ENCODE measurements around the gene FOXP1.

Gene FOXP1

GRCh38 chr3:71132995-71133730, 450.4 kb downstream of the FOXP1 start:
- DNase-seq = no peak

- DNase-seq = no peak
These were observed 451.9 kb downstream of the FOXP1 start for GRCh38 chr3:71131375-71132314.

DNA sequence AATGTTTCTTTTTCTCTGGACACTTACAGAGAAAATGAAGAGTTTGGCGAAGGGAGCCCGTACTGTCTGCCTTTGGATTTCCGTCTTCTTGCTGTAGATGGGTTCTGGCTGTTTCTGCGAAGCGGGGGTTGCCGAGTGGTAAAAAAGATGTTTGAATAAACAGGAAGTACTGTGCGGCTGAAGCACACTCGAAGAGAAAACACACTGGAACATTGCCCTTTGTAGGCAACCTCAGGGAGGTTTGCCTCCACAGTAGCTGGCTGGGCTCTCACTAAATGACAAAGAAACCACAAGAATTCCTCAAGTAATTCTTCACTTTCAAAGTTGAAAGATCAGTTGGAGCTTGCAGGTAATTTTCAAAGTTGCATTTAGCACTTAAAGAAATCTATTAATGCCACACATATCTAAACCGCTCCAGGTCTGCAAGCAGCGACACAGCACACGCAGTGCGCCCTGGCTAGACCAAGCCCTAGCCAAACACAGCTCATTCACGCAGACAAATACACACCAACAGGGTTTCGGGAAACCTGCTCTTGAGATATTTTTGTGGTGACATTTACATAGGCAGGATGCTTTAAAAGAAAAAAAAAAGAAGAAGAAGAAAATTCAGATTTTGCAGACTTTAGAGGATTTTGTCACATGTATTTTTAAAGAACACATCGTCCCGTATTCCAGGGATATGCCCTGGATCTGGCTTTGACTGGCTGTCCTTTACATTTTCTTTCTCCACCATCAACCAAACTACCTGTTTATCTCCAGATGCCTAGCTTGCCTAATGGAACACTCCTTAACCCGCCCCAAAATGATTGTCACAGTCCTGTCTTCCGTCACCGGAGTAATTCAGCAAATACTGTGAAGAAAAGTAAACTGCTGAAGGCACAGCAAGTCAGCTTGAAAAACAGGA, 452.8 kb downstream of the FOXP1 start:
- DNase-seq = peak; percentile 69 to 71

DNA sequence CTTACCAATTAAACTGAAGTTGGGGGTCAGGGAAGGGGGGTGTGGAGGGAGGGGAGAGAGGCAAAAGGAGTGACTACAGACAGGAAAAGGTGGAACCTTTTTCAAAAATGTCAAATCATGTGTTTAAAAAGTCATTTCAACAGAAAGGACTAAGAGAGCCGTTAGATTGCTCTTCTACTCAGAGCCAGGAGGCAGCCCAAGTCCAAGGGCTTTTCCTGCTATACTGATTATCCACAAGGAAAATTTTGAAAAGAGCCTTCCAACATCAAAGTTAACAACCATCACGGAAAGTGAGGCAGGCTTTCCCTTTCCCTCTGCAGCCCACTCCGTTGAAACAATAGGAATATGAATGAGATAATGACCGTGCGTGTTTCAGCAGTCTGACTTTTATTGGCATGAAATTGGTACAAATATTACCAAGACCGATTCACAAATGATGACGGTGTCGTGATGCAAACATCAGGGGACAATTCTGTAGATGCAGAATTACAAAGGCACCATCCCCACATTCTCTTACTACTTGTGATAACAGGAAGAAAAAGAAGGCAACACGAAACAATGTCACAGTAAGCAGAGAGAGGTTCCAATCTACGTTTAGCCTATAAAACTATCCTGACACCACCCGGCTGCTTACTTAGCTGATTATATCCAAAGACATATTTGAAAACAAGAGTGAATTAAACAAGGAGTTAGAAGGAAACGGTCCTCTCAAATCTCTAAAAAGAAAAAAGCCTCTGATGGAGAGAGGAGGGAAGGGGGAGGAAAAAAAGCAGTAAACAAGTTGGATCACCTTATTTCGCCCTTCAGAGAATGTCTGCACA, 453.7 kb downstream of the FOXP1 start:
- peak; percentile 21 to 24 for DNase-seq

GRCh38 chr3:71128961-71129360, 454.6 kb downstream of the FOXP1 start:
- DNase-seq = peak; percentile 48 to 49

GRCh38 chr3:71127844-71128243, 455.7 kb downstream of the FOXP1 start:
- DNase-seq = no peak

GRCh38 chr3:71127052-71127831, 456.3 kb downstream of the FOXP1 start:
- peak; percentile 54 to 58 for DNase-seq

- DNase-seq = no peak
These were observed 457.8 kb downstream of the FOXP1 start for GRCh38 chr3:71125738-71126137.

DNA sequence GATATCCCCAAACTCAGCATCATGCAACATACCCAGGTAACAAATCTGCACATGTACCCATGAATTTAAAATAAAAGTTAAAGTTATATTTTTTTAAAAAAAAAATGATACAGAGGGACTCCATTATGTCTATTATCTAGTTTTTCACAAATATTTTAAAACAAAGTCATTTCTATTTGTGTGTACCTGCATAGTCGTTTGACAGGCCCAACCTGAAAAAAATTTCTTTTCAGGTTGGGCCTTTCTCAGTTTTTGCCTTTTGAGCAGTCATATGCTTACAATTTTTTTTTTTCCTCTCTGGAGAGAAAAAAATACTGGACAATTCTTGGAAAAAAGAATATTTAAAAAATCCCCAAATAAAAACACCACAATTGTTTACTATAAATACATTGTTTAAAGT, 459.5 kb downstream of the FOXP1 start:
- DNase-seq = no peak

DNA sequence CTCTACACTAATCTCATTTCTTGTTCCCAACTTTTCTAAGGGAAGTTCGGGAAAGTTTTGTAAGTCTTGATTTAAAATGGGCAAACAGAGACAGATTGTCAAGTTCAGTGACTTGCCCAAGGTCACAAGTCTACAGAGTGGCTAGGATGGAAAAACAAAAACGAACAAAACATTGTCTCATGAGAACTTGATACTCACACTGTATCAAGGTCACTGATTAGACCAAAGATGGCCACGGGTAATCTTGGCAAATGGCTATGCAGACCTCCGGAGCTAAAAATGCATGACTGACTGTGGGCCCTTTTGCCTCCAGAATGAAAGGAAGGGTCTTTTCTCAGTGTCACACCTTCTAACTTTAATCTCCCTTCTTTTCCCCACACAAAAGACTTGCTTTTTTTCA, 460.9 kb downstream of the FOXP1 start:
- DNase-seq = no peak

- no peak for DNase-seq
These were observed 461.9 kb downstream of the FOXP1 start for GRCh38 chr3:71121429-71122167.

GRCh38 chr3:71120012-71120411, 463.5 kb downstream of the FOXP1 start:
- no peak for DNase-seq

DNA sequence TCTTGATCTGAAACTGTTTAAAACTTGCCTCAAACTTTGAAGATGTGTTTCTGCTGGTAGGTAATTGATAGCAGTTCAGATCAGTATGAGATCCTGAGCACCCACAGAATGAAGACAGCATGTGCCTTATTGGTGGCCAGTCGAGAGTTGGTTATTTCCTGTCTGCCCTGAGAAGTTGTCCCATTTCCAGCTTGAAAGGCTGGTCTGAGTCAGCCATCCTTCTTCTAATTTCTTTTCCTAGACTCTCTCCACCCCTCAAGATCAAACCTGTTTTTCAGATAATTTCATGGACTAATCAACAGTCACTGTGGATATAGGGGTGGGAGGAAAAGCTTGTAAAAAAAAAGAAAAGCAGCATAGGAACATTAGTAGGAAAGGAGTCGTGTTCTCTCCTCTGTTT, 464.4 kb downstream of the FOXP1 start:
- no peak for DNase-seq

DNA sequence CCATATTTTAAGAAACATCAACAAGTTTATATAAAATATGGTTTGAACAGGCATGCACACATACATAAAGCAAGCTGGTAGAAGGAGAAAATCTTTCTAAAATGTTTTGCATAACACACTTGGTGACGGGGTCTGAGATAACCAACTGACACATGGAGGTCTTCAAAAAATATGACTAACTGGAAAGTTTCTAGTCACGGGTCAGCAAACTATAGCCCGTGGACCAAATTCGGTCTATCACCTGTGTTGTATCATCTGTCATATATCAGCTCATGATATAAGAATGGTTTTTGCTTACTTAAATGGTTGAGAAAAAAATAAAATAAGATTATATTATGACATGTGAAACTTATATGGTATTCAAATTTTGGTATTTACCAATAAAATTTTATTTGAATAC, 465.1 kb downstream of the FOXP1 start:
- no peak for DNase-seq

GRCh38 chr3:71117572-71118247, 465.8 kb downstream of the FOXP1 start:
- no peak for DNase-seq

DNA sequence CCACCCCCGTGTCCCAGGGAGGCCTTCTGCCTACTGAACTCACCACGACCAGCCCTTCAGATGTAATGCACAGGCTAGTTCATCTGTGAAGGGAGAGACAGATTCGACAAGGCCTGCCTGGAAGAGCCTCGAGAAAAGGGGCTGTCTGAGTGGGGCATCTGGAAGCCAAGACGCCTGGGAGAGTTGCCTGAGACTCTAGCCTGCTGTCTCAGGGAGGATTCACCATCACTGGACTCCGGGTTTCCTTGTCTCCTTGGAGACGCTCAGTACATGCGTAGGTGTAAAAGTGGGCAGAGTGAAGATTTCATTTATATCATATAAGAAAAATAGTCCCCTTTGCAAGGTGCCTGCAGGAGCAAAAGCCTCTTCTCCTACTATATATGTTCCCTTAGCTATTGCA, 468.9 kb downstream of the FOXP1 start:
- no peak for DNase-seq

GRCh38 chr3:71112576-71112975, 471.0 kb downstream of the FOXP1 start:
- no peak for DNase-seq

DNA sequence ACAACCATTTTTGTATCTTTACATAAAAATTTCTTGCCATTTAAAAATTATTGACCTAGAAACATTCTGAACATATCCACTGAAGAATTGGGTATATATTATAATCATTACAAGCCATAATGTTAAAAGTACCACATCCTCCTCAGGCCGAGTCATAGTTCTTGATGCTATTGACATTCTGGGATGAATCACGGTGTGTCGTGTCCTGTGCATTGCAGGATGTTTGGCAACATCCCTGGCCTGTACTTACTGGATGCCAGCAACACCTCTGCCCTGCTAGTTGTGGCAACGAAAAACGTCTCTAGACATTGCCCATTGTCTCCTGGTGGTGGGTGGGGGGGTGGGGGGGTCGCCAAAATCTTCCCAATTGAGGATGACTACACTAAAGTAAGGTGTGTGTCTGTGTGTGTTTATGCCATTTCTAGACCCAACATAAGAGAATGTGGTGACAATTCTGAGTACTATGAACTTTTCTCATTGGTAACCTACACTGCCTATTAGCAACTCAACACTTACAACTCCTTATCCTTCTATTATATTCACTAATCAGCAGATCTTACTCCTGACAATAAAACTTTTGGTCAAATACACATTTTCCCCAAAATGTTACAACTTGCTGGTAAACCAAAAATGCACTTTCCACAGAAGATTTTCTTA, 471.6 kb downstream of the FOXP1 start:
- DNase-seq = no peak

Measured in activated CD4-positive, alpha-beta T cell treated with anti-CD3 and anti-CD28 coated beads for 4 hours (primary cell).